Stimulated activated naive B cell treated with anti-CD40 and anti-IgM and Interleukin-4, amounts not matched to agents 10 μg/mL and 1 μg/mL and 100 μg/mL, for 72 hours (primary cell): ENCODE measurements around the gene CDS1.
A peak's percentile ranks its signal among the peaks of the same experiment; 100 is the strongest.
"Not testable (repeated sequence)": the region's sequence is repeated elsewhere in the genome, so short reads cannot be mapped to it uniquely, and the experiment has no call there.

Source experiments
- ATAC-seq, 2 donors: fragments of 150-1000 bp; cut with Tn5 transposase; replicated peaks; 2 replicates each; pipeline ENCODE4 v1.10.0; 2021; ENCODE audit warnings: moderate library complexity in 1 of 2
- DNase-seq: peaks from one replicate; pipeline ENCODE4 v3.0.0; 2021
- H3K27ac Mint-ChIP-seq: one replicate; pipeline ENCODE4 v1.8.0; 2022; ENCODE audit warnings: mild to moderate bottlenecking, mixed read lengths
- H3K27me3 Mint-ChIP-seq, 2 donors: one replicate each; pipeline ENCODE4 v1.8.0; 2022; ENCODE audit warnings: mixed read lengths in 2 of 2
- H3K36me3 Mint-ChIP-seq, 2 donors: one replicate each; pipeline ENCODE4 v1.8.0; 2022; ENCODE audit warnings: mixed read lengths in 2 of 2, mild to moderate bottlenecking in 1 of 2
- H3K4me1 Mint-ChIP-seq, 2 donors: one replicate each; pipeline ENCODE4 v1.8.0; 2022; ENCODE audit warnings: mixed read lengths in 2 of 2, mild to moderate bottlenecking in 1 of 2
- H3K4me3 Mint-ChIP-seq, 2 donors: one replicate each; pipeline ENCODE4 v1.8.0; 2022; ENCODE audit warnings: mild to moderate bottlenecking in 2 of 2, mixed read lengths in 2 of 2, moderate library complexity in 1 of 2
- H3K9me3 Mint-ChIP-seq, 2 donors: one replicate each; pipeline ENCODE4 v1.8.0; 2022; ENCODE audit warnings: mixed read lengths in 2 of 2, mild to moderate bottlenecking in 1 of 2

CDS1 gene

DNA sequence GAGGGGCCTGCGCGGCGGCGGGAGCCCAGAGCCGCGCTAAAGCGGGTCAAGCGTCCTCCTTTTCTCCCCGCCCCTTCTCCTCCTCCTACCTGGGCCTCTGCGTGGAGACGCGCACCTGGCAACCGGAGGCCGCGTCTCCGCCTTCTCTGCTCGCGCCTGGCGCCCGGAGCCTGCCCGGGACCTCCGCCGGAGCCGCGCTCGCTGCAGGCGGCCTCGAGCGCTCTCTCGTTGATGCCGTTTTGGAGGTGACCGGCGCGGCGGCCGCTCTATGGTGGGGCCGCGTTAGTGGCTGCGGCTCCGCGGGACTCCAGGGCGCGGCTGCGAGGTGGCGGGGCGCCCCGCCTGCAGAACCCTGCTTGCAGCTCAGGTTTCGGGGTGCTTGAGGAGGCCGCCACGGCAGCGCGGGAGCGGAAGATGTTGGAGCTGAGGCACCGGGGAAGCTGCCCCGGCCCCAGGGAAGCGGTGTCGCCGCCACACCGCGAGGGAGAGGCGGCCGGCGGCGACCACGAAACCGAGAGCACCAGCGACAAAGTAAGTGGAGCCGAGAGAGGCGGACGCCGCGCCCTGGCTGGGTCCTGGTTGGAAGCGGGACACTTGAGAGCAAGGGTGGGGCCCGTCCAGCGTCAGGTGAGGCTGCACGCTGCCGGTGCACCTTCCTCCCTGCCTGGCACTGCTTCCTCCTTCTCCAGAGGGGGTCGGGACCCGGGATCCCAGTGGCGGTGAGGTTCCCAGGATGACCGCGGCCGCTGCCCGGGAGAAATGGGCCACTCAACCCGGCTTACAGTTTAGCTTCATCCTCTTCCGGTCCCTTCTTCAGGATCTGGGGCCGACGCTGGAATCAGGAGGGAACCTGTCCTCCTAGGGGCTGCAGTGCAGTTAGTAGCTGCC lies at the start of gene CDS1:
Gene CDS1, plus strand, starts transcription at position 140 of the 888 bp plus-strand sequence. Its CDS starts 275 bp downstream, at position 415.
- peak within 1 kb of the TSS; percentile 77 to 83 for H3K4me3 Mint-ChIP-seq
- no peak for DNase-seq
- peaks cover 0 to 7% of the 10 kb centered on the region in 2 donors for H3K9me3 Mint-ChIP-seq
- peak; percentile 59 to 68 for ATAC-seq
- H3K27me3 Mint-ChIP-seq, result peaks cover 46 to 73% of the 10 kb centered on the region in 2 donors
- H3K27ac Mint-ChIP-seq, result peak within 1 kb of the TSS; percentile 25
- peaks cover 11 to 17% of the 10 kb centered on the region in 2 donors for H3K4me1 Mint-ChIP-seq
- peaks cover 0 to 4% of the 10 kb centered on the region in 2 donors for H3K36me3 Mint-ChIP-seq

DNA sequence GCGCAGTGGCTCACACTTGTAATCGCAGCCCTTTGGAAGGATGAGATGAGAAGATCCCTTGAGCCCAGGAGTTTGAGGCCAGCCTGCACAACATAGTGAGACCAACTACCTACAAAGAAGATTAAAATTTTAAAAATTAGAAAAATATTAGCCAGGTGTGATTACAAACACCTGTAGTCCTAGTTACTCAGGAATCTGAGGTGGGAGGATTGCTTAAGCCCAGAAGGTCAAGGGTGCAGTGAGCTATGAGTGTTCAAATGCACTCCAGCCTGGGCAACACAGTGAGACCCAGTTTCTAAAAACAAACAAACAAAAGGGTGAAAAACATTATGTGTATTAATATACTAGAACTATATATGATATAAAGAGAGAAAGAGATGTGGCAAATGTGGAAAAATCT lies 47.0 kb upstream of the CDS1 start:
- Mint-ChIP-seq H3K36me3 (no peaks in the 10 kb centered on the region), H3K9me3 (peaks cover 0 to 6% of the 10 kb centered on the region in 2 donors), H3K27ac (no peak overlapping the region), H3K4me1 (no peaks in the 10 kb centered on the region), H3K27me3 (peaks cover 10 to 14% of the 10 kb centered on the region in 2 donors), H3K4me3 (no peak overlapping the region)
- ATAC-seq (no peak), DNase-seq (no peak)

DNA sequence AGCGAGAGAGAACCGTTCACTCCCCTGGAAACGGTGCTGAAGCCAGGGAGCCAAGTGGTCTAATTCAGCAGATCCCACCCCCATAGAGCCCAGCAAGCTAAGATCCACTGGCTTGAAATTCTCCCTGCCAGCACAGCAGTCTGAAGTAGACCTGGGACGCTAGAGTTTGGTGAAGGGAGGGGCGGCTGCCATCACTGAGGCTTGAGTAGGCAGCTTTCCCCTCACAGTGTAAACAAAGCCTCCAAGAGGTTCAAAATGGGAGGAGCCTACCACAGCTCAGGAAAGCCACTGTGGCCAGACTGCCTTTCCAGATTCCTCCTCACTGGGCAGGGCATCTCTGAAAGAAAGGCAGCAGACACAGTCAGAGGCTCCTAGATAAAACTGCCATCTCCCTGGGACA lies 37.8 kb upstream of the CDS1 start:
- H3K27me3 Mint-ChIP-seq, result peaks cover 6 to 16% of the 10 kb centered on the region in 2 donors
- no peak for ATAC-seq
- H3K27ac Mint-ChIP-seq, result no peak overlapping the region
- H3K9me3 Mint-ChIP-seq, result no peaks in the 10 kb centered on the region
- H3K36me3 Mint-ChIP-seq, result no peaks in the 10 kb centered on the region
- DNase-seq, result no peak
- no peaks in the 10 kb centered on the region for H3K4me1 Mint-ChIP-seq
- no peak overlapping the region for H3K4me3 Mint-ChIP-seq

DNA sequence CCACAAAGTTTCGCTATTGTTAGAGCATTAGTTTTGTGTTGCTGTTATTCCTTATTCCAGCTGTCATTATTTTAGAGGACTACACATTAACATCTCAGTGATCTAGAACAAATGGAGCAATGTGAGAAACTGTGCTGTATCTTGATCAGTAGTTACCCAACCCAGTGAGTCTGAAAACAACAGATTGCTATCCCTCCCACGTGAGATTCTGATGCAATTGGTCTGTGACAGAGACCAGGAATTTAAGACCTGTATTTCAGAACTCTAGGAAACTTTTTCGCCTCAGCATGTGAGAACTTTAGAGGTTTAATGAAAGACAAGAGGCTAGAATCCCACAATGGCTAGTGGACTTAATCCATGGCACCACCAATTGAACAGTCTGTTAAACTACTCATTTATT lies 35.7 kb upstream of the CDS1 start:
- Mint-ChIP-seq H3K36me3 (no peaks in the 10 kb centered on the region), H3K9me3 (no peaks in the 10 kb centered on the region), H3K27ac (no peak overlapping the region), H3K4me1 (no peaks in the 10 kb centered on the region), H3K27me3 (peaks cover 6 to 16% of the 10 kb centered on the region in 2 donors), H3K4me3 (no peak overlapping the region)
- DNase-seq (no peak), ATAC-seq (no peak)

DNA sequence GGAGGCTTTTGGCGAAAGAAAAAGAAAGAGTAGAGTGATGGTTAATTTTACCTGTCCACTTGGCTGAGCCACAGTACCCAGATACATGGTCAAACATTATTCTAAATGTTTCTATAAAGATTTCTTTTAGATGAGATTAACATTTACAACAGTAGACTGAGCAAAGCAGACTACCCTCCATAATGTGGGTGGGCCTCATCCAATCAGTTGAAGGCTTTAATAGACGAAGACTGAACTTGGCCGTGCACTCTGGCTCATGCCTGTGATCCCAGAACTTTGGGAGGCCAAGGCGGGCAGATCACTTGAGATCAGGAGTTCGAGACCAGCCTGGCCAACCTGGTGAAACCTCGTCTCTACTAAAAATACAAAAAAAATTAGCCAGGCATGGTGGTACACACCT lies 33.7 kb upstream of the CDS1 start:
- not testable (repeated sequence) for H3K4me3 Mint-ChIP-seq, DNase-seq, H3K4me1 Mint-ChIP-seq, H3K9me3 Mint-ChIP-seq, H3K36me3 Mint-ChIP-seq, H3K27ac Mint-ChIP-seq, ATAC-seq
- H3K27me3 Mint-ChIP-seq, result peaks cover 6 to 14% of the 10 kb centered on the region in 2 donors

DNA sequence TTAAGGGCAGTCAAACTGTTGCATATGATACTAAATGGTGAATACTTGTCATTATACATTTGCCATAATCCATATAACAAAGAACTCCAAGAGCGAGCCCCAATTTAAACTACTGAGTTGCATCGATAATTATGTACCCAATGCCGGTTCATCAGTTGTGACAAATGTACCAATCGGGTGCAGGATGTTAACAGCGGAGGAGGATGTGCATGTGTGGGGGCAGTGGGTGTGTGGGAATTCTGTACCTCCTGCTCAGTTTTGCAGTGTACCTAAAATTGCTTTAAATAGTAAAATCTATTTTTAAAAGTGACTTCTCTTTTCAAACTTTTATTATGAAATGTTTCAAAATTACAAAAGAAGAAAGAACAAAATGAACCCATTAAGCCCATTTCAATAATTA lies 20.8 kb upstream of the CDS1 start:
- H3K36me3 Mint-ChIP-seq, result no peaks in the 10 kb centered on the region
- DNase-seq, result no peak

DNA sequence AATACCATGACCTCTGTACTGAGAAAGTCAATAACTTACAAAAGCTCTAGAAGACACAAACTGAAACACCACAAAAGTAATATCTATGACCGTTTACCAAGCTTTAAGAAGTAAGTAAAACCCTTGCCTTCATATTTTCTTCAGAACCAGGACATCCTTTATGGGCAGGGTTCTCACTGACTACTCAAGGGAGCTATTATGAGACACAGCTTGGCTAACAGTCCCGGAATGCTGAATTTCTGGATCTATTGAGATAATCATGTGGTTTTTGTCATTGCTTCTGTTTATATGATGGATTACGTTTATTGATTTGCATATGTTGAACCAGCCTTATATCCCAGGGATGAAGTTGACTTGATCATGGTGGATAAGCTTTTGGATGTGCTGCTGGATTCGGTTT lies 19.9 kb upstream of the CDS1 start:
- no peaks in the 10 kb centered on the region for H3K36me3 Mint-ChIP-seq
- H3K4me1 Mint-ChIP-seq, result no peaks in the 10 kb centered on the region

More for the DNA sequence above, 20.8 kb upstream of the CDS1 start:
- ATAC-seq, result no peak
- no peak overlapping the region for H3K27ac Mint-ChIP-seq
- no peaks in the 10 kb centered on the region for H3K4me1 Mint-ChIP-seq
- peaks cover 0 to 4% of the 10 kb centered on the region in 2 donors for H3K9me3 Mint-ChIP-seq
- H3K27me3 Mint-ChIP-seq, result peaks cover 4 to 13% of the 10 kb centered on the region in 2 donors
- H3K4me3 Mint-ChIP-seq, result no peak overlapping the region

DNA sequence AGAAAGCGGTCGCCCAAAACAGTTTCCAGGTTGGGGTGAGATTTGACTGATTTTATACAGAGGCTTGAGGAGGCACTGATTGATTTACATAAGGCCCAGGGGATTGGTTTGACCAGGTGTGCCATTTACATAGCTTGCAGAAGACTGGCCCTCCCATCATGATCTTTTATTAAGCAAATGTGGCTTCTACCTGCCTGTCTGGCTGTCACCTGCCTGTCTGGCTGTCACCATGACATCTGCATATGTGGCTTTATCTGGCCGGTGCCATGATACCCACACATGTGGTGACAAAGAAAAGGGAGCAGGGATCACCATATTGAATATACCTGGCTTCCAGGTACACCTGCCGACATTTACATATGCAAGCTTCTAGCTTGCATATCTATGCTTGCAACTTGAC lies 17.0 kb upstream of the CDS1 start:
- Mint-ChIP-seq H3K36me3 (no peaks in the 10 kb centered on the region), H3K27ac (no peak overlapping the region), H3K9me3 (peaks cover 0 to 3% of the 10 kb centered on the region in 2 donors), H3K4me3 (no peak overlapping the region), H3K4me1 (no peaks in the 10 kb centered on the region), H3K27me3 (peaks cover 14 to 24% of the 10 kb centered on the region in 2 donors)
- DNase-seq, result no peak
- ATAC-seq, result no peak

More for the DNA sequence above, 19.9 kb upstream of the CDS1 start:
- Mint-ChIP-seq H3K9me3 (no peaks in the 10 kb centered on the region), H3K27me3 (peaks cover 4 to 13% of the 10 kb centered on the region in 2 donors), H3K4me3 (no peak overlapping the region), H3K27ac (no peak overlapping the region)
- ATAC-seq (no peak), DNase-seq (no peak)

DNA sequence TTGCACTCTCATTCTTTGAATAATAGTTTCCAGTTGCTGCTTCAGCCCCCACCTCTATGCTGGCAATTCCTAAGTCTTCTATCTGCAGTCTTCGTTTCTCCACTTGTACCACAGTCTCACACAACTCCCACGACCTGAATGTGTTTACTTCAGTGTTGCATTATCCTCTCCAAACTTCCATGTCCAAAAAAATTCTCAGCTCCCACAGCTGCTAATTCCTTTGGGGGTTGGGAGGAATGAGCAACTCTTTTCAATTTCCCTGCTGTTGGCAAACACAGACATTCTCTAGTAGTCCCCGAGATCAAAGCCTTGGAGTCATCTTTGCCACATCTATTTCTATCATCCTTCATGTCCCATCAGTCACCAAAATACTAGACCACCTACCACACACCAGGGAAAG lies 14.4 kb upstream of the CDS1 start:
- H3K36me3 Mint-ChIP-seq, result no peaks in the 10 kb centered on the region

DNA sequence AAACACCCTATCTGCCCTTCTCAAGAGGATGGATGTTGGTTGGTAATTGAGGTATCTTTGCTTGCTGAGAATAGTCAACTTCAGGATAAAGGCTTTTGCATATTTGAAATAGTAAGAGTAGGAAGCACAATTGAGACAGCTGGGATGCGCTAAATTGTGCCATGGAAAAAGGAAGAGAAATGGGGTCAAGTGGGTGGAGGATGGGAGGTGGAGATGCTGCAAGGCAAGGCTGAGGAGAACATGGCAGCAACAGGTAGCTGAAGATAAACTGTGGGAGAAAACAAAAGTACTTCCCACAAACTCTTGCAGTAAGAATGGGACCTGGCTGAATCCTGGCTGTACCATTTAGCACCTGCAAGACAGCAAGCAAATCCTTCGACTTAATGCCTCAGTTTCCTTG lies 13.9 kb upstream of the CDS1 start:
- Mint-ChIP-seq H3K27ac (no peak overlapping the region), H3K4me3 (no peak overlapping the region), H3K9me3 (peaks cover 0 to 3% of the 10 kb centered on the region in 2 donors), H3K27me3 (peaks cover 14 to 32% of the 10 kb centered on the region in 2 donors), H3K36me3 (no peaks in the 10 kb centered on the region), H3K4me1 (peaks cover 5 to 9% of the 10 kb centered on the region in 2 donors)
- ATAC-seq (no peak), DNase-seq (no peak)

More for the DNA sequence above, 14.4 kb upstream of the CDS1 start:
- DNase-seq, result no peak
- peaks cover 0 to 3% of the 10 kb centered on the region in 2 donors for H3K9me3 Mint-ChIP-seq
- peaks cover 5 to 7% of the 10 kb centered on the region in 2 donors for H3K4me1 Mint-ChIP-seq
- ATAC-seq, result no peak
- H3K27ac Mint-ChIP-seq, result no peak overlapping the region
- H3K4me3 Mint-ChIP-seq, result no peak overlapping the region
- H3K27me3 Mint-ChIP-seq, result peaks cover 14 to 29% of the 10 kb centered on the region in 2 donors

DNA sequence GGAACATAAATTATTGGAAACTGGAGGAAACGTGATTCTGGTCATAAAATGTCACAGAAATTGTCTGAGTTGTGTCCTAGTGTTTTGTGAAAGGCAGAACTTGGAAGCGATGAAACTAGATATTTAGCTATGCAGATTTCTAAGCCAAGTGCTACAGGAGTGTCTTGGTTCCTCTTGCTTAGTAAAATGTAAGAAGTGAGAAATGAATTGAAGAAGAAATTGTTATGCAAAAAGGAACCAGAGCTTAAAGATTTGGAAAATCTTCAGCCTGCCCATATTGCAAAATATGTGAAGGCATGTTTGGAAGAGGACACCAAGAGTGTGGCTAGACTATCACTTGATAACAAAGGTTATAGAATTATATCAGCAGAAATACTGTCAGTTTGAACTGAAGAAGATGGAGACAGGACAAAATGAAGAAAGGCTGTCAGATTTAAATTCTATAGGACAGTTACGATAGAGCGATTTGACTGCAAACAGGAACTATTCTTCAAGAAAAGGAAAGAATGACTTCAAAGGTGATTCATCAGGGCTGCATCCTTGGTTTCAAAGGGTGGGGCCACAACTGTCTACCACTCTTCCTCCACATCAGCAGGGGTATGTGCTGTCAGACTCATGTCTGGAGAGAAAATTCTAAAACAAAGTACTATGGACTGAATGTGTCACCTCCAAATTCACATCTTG lies 9.4 kb upstream of the CDS1 start:
- peaks cover 13 to 38% of the 10 kb centered on the region in 2 donors for H3K27me3 Mint-ChIP-seq
- DNase-seq (peak; percentile 4), ATAC-seq (peak; percentile 67 to 84)
- H3K4me1 Mint-ChIP-seq, result peaks cover 5 to 9% of the 10 kb centered on the region in 2 donors
- peaks cover 0 to 3% of the 10 kb centered on the region in 2 donors for H3K9me3 Mint-ChIP-seq
- H3K4me3 Mint-ChIP-seq, result no peak overlapping the region
- no peak overlapping the region for H3K27ac Mint-ChIP-seq
- H3K36me3 Mint-ChIP-seq, result no peaks in the 10 kb centered on the region

DNA sequence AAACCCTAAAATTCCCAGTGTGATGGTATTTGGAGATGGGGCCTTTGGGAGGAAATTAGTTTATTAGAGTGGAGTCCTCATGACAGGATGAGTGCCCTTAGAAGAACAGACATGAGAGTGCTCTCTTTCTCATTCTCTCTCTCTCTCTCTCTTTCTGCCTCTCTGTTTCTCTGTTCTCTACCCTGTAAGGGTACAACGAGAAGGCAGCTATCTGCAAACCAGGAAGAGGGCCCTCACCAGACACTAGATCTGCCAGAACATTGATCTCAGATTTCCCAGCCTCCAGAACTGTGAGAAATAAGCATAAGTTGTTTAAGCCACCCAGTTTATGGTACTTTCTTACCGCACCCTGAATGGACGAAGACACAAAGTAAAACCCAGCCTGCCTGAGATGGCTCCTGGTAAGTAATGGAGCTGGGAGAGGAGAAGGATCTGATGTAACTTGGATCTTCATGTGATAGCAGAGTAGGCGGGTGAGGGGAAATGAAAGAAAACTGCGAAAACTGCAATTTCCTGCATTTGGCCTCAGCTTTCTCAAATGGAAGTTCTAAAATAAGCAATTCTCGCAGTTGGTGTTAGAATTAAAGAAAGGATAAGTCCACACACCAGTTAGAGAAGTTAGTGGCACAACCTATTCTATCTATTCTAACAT lies 8.7 kb upstream of the CDS1 start:
- H3K36me3 Mint-ChIP-seq, result no peaks in the 10 kb centered on the region
- H3K4me1 Mint-ChIP-seq, result peaks cover 5 to 9% of the 10 kb centered on the region in 2 donors
- no peak overlapping the region for H3K27ac Mint-ChIP-seq
- DNase-seq, result no peak
- H3K4me3 Mint-ChIP-seq, result no peak overlapping the region
- ATAC-seq, result peak in 1 of 2 donors; percentile 22
- H3K27me3 Mint-ChIP-seq, result peaks cover 7 to 32% of the 10 kb centered on the region in 2 donors
- no peaks in the 10 kb centered on the region for H3K9me3 Mint-ChIP-seq

DNA sequence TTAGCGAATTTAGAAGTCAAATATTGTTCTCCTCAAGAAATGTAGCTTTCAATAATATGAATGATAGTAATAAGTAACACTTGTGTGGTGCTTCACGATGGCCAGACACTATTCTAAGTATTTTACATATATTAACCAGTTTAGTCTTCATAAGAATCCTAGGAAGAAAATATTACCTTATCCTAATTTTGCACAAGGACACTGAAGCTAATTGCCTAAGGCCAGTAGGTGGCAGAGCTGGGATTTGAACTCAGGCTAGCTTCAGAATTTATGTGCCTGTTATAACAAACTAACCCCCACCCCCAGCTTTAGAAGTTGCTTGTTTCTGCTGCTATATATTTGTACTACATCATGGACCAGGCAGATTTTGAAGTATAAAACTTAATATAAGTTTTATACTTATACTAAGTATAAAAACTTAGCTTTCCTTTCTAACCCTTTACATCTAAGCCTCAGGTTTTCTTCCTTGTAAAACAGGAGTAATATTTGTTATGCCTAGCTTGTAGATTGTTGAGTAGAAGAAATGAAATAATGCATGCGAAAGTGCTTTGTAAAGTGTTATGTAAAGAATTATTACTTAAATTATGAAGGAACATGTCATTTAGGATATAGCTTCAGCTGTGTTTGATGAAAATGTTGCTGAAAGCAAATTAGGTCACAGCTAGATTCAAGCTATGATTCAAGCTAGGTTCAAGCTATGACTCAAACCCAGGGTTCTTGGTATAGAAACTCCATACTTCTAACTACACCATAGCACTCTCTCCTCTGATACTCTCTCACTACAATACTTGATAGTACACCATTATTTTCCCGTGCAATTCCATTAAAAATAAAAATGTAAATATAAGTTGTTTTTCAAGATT lies 4.2 kb upstream of the CDS1 start:
- ATAC-seq, result no peak
- H3K27me3 Mint-ChIP-seq, result peaks cover 29 to 41% of the 10 kb centered on the region in 2 donors
- DNase-seq, result no peak
- H3K4me1 Mint-ChIP-seq, result peaks cover 6 to 15% of the 10 kb centered on the region in 2 donors
- H3K27ac Mint-ChIP-seq, result no peak overlapping the region
- no peak overlapping the region for H3K4me3 Mint-ChIP-seq
- no peaks in the 10 kb centered on the region for H3K9me3 Mint-ChIP-seq
- no peaks in the 10 kb centered on the region for H3K36me3 Mint-ChIP-seq
